Activated naive CD4-positive, alpha-beta T cell treated with anti-CD3 and anti-CD28 coated beads, Interleukin-2, amount 50 U/mL, for 24 hours (primary cell): ENCODE results near the gene CYTH4.
"Not testable (repeated sequence)": the region's sequence is repeated elsewhere in the genome, so short reads cannot be mapped to it uniquely, and the experiment has no call there.

Experiments used
- H3K27ac Mint-ChIP-seq: one replicate; pipeline ENCODE4 v1.8.0; 2021; ENCODE audit warnings: mild to moderate bottlenecking, mixed read lengths
- H3K27me3 Mint-ChIP-seq: one replicate; pipeline ENCODE4 v1.8.0; 2021; ENCODE audit warnings: mixed read lengths
- H3K36me3 Mint-ChIP-seq: one replicate; pipeline ENCODE4 v1.8.0; 2021; ENCODE audit warnings: mixed read lengths
- H3K4me1 Mint-ChIP-seq: one replicate; pipeline ENCODE4 v1.8.0; 2021; ENCODE audit warnings: mixed read lengths
- H3K4me3 Mint-ChIP-seq: one replicate; pipeline ENCODE4 v1.8.0; 2021; ENCODE audit warnings: mild to moderate bottlenecking, mixed read lengths
- H3K9me3 Mint-ChIP-seq: one replicate; pipeline ENCODE4 v1.8.0; 2021; ENCODE audit warnings: mixed read lengths

CYTH4 gene

DNA sequence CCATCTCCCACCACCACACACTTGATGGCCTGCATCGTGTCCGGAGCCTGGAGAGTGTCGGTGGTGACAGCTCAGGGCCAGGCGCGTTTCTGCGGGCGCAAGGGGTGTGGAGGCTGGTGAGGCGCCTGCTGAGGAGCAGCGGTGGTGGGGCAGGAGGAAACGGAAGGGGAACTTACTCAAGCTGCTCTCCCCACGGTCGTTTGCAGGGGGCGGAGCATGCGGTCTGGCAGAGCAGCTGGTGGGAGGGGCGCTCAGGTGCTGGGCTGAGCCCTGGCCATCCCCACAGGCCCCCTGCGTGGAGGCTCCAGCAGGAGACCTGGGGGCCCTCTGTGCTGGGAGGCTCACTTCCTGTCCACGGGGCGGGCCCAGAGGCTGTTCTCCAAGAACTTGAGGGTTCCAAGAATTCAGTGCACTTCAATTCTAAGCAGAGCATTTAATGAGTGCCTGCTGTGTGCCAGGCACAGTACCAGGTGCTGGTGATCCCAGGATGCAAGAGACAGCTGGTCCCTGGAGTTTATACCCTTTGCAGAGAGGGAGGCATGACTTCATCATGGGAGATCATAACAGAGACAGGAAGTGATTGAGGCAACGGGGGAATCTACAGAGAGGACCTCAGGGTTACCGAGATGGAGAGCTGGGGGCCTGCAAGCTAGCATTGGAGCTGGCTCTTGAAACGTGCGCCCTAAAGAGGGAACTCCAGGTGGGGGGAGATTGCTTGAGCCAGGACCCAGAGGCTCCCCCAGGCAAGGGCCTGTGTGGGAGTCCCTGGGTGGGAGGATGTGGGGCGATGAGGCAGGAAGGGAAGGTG, 38.0 kb upstream of the CYTH4 start, which contains the start of gene RAC2:
RAC2 (minus strand) TSS at position 156 of the 808 bp plus-strand sequence; CDS start at position 35, 121 bp downstream.
- H3K4me3 Mint-ChIP-seq, result peak within 1 kb of the TSS; percentile 86
- H3K36me3 Mint-ChIP-seq, result peaks cover 11% of the 10 kb centered on the region
- no peaks in the 10 kb centered on the region for H3K27me3 Mint-ChIP-seq
- no peaks in the 10 kb centered on the region for H3K9me3 Mint-ChIP-seq
- H3K27ac Mint-ChIP-seq, result peak within 1 kb of the TSS; percentile 93
- H3K4me1 Mint-ChIP-seq, result peaks cover 35% of the 10 kb centered on the region

- H3K4me1 Mint-ChIP-seq, result peaks cover 27% of the 10 kb centered on the region
- peaks cover 11% of the 10 kb centered on the region for H3K36me3 Mint-ChIP-seq
- H3K4me3 Mint-ChIP-seq, result peak overlapping the region; percentile 86
- no peaks in the 10 kb centered on the region for H3K27me3 Mint-ChIP-seq
- H3K9me3 Mint-ChIP-seq, result no peaks in the 10 kb centered on the region
- H3K27ac Mint-ChIP-seq, result peak overlapping the region; percentile 93
Observed at GRCh38 chr22:37244922-37245722, 37.2 kb upstream of the CYTH4 start.

GRCh38 chr22:37245740-37246139, 36.6 kb upstream of the CYTH4 start:
- no peak overlapping the region for H3K27ac Mint-ChIP-seq

GRCh38 chr22:37248251-37248650, 34.1 kb upstream of the CYTH4 start:
- peaks cover 7% of the 10 kb centered on the region for H3K4me1 Mint-ChIP-seq
- no peak overlapping the region for H3K4me3 Mint-ChIP-seq

More at GRCh38 chr22:37245740-37246139, 36.6 kb upstream of the CYTH4 start:
- Mint-ChIP-seq H3K4me1 (peaks cover 21% of the 10 kb centered on the region), H3K4me3 (no peak overlapping the region), H3K9me3 (no peaks in the 10 kb centered on the region), H3K36me3 (peaks cover 6% of the 10 kb centered on the region), H3K27me3 (no peaks in the 10 kb centered on the region)

GRCh38 chr22:37249986-37250385, 32.3 kb upstream of the CYTH4 start:
- Mint-ChIP-seq H3K27ac (no peak overlapping the region), H3K4me1 (peaks cover 8% of the 10 kb centered on the region), H3K4me3 (no peak overlapping the region), H3K9me3 (no peaks in the 10 kb centered on the region), H3K27me3 (no peaks in the 10 kb centered on the region), H3K36me3 (no peaks in the 10 kb centered on the region)

More at GRCh38 chr22:37248251-37248650, 34.1 kb upstream of the CYTH4 start:
- Mint-ChIP-seq H3K27me3 (no peaks in the 10 kb centered on the region), H3K36me3 (no peaks in the 10 kb centered on the region), H3K27ac (peak overlapping the region; percentile 2), H3K9me3 (no peaks in the 10 kb centered on the region)

- not testable (repeated sequence) for H3K4me3 Mint-ChIP-seq, H3K27me3 Mint-ChIP-seq, H3K27ac Mint-ChIP-seq, H3K9me3 Mint-ChIP-seq, H3K36me3 Mint-ChIP-seq
- H3K4me1 Mint-ChIP-seq, result peaks cover 15% of the 10 kb centered on the region
Observed at GRCh38 chr22:37251836-37252235, 30.5 kb upstream of the CYTH4 start.

GRCh38 chr22:37253126-37253660, 29.1 kb upstream of the CYTH4 start:
- peak overlapping the region; percentile 30 for H3K27ac Mint-ChIP-seq
- H3K36me3 Mint-ChIP-seq, result no peaks in the 10 kb centered on the region
- H3K27me3 Mint-ChIP-seq, result no peaks in the 10 kb centered on the region
- no peaks in the 10 kb centered on the region for H3K9me3 Mint-ChIP-seq
- H3K4me1 Mint-ChIP-seq, result peaks cover 20% of the 10 kb centered on the region
- H3K4me3 Mint-ChIP-seq, result no peak overlapping the region

GRCh38 chr22:37254209-37254866, 28.0 kb upstream of the CYTH4 start:
- H3K27ac Mint-ChIP-seq, result peak overlapping the region; percentile 92
- no peaks in the 10 kb centered on the region for H3K27me3 Mint-ChIP-seq
- no peaks in the 10 kb centered on the region for H3K36me3 Mint-ChIP-seq
- H3K9me3 Mint-ChIP-seq, result no peaks in the 10 kb centered on the region
- peaks cover 25% of the 10 kb centered on the region for H3K4me1 Mint-ChIP-seq
- peak overlapping the region; percentile 45 for H3K4me3 Mint-ChIP-seq

GRCh38 chr22:37254867-37255233, 27.5 kb upstream of the CYTH4 start:
- H3K4me1 Mint-ChIP-seq, result peaks cover 30% of the 10 kb centered on the region
- no peaks in the 10 kb centered on the region for H3K9me3 Mint-ChIP-seq
- peak overlapping the region; percentile 92 for H3K27ac Mint-ChIP-seq
- no peaks in the 10 kb centered on the region for H3K27me3 Mint-ChIP-seq
- peak overlapping the region; percentile 45 for H3K4me3 Mint-ChIP-seq
- no peaks in the 10 kb centered on the region for H3K36me3 Mint-ChIP-seq

GRCh38 chr22:37255558-37256006, 26.7 kb upstream of the CYTH4 start:
- H3K9me3 Mint-ChIP-seq, result no peaks in the 10 kb centered on the region
- no peaks in the 10 kb centered on the region for H3K36me3 Mint-ChIP-seq
- H3K4me1 Mint-ChIP-seq, result peaks cover 32% of the 10 kb centered on the region
- no peak overlapping the region for H3K4me3 Mint-ChIP-seq
- H3K27me3 Mint-ChIP-seq, result no peaks in the 10 kb centered on the region
- peak overlapping the region; percentile 88 for H3K27ac Mint-ChIP-seq

GRCh38 chr22:37256075-37256726, 26.1 kb upstream of the CYTH4 start:
- Mint-ChIP-seq H3K27ac (peak overlapping the region; percentile 65), H3K36me3 (no peaks in the 10 kb centered on the region), H3K27me3 (no peaks in the 10 kb centered on the region), H3K4me3 (no peak overlapping the region), H3K9me3 (no peaks in the 10 kb centered on the region), H3K4me1 (peaks cover 38% of the 10 kb centered on the region)

- H3K27ac Mint-ChIP-seq, result peak overlapping the region; percentile 91
- no peaks in the 10 kb centered on the region for H3K27me3 Mint-ChIP-seq
- peaks cover 38% of the 10 kb centered on the region for H3K4me1 Mint-ChIP-seq
- H3K9me3 Mint-ChIP-seq, result no peaks in the 10 kb centered on the region
- H3K4me3 Mint-ChIP-seq, result no peak overlapping the region
- H3K36me3 Mint-ChIP-seq, result no peaks in the 10 kb centered on the region
Observed at GRCh38 chr22:37258005-37258752, 24.1 kb upstream of the CYTH4 start.

- H3K4me1 Mint-ChIP-seq, result peaks cover 38% of the 10 kb centered on the region
- no peaks in the 10 kb centered on the region for H3K9me3 Mint-ChIP-seq
- no peak overlapping the region for H3K4me3 Mint-ChIP-seq
- no peak overlapping the region for H3K27ac Mint-ChIP-seq
- no peaks in the 10 kb centered on the region for H3K36me3 Mint-ChIP-seq
- no peaks in the 10 kb centered on the region for H3K27me3 Mint-ChIP-seq
Observed at GRCh38 chr22:37258753-37259401, 23.4 kb upstream of the CYTH4 start.

- H3K27me3 Mint-ChIP-seq, result no peaks in the 10 kb centered on the region
- no peaks in the 10 kb centered on the region for H3K9me3 Mint-ChIP-seq
- H3K4me1 Mint-ChIP-seq, result peaks cover 34% of the 10 kb centered on the region
- H3K36me3 Mint-ChIP-seq, result no peaks in the 10 kb centered on the region
- peak overlapping the region; percentile 80 for H3K27ac Mint-ChIP-seq
- H3K4me3 Mint-ChIP-seq, result peak overlapping the region; percentile 33
Observed at GRCh38 chr22:37259540-37260029, 22.7 kb upstream of the CYTH4 start.
